Cardiac muscle cell (in vitro differentiated cells and primary cell): Measurements from ENCODE around the gene MAFF. TPM values are rescaled to one million over a fixed set of nuclear protein-coding genes. Genes with fewer than 3 reads are reported as not detected.

ENCODE experiments used
- DNase-seq, 2 donors: peaks; one replicate each; pipeline versions ENCODE4 v3.0.0 to v3.0.0-alpha.2; 2010 to 2017; ENCODE audit warnings: low read depth in 1 of 2, low spot score in 1 of 2
- H3K27ac ChIP-seq: fragments of 200-600 bp; sonication (generic); 2 replicates; pipeline ENCODE4 v1.5.1; 2016
- H3K27me3 ChIP-seq: fragments of 200-600 bp; sonication (generic); 2 replicates; pipeline ENCODE4 v1.6.0; 2016; ENCODE audit warnings: control low read depth
- H3K36me3 ChIP-seq: fragments of 200-600 bp; sonication (generic); 2 replicates; pipeline ENCODE4 v1.5.1; 2016; ENCODE audit warnings: control low read depth
- H3K4me1 ChIP-seq: fragments of 200-600 bp; sonication (generic); 2 replicates; pipeline ENCODE4 v1.8.1; 2017; ENCODE audit warnings: low read depth, mild to moderate bottlenecking, mixed run types
- H3K4me3 ChIP-seq: fragments of 200-600 bp; sonication (generic); 2 replicates; pipeline ENCODE4 v1.5.1; 2016; ENCODE audit warnings: mild to moderate bottlenecking
- H3K9me3 ChIP-seq: fragments of 200-600 bp; sonication (generic); 2 replicates; pipeline ENCODE4 v1.5.1; 2017; ENCODE audit warnings: low read depth, mild to moderate bottlenecking, control low read depth
- CTCF ChIP-seq: IDR thresholded peaks from 2 replicates; pipeline ENCODE4 v1.5.1; 2012; ENCODE audit warnings: low read depth, mild to moderate bottlenecking, low read length
- polyA plus RNA-seq: library from polyadenylated mRNA; unstranded; fragments of >200 nt; fragmentation: Nextera tagmentation; extraction: Ambion mirVana; gene quantifications from 2 replicates; pipeline ENCODE4 v1.2.1, GENCODE V29; 2016
- total RNA-seq: library from RNA; depleted of rRNA; stranded (reverse); fragments of >200 nt; gene quantifications from 2 replicates; pipeline ENCODE4 v1.2.3, GENCODE V29; 2016

The MAFF gene
- total and polyA plus RNA-seq, 2 experiments from 2014 or later = 4.1 to 4.3 TPM

GRCh38 chr22:38246692-38247091 is 44.9 kb downstream of the MAFF start:
- Histone ChIP-seq H3K27ac (no peak overlapping the region), H3K9me3 (no peaks in the 10 kb centered on the region), H3K4me3 (no peak overlapping the region), H3K27me3 (no peaks in the 10 kb centered on the region), H3K4me1 (peaks cover 3% of the 10 kb centered on the region), H3K36me3 (peaks cover 2% of the 10 kb centered on the region)
- no peak for DNase-seq
- no peak for TF ChIP-seq CTCF

GRCh38 chr22:38247713-38248112 is 45.9 kb downstream of the MAFF start:
- peaks cover 3% of the 10 kb centered on the region for H3K4me1 ChIP-seq
- no peak for TF ChIP-seq CTCF
- no peak for DNase-seq
- H3K9me3 ChIP-seq = no peaks in the 10 kb centered on the region
- no peak overlapping the region for H3K27ac ChIP-seq
- no peak overlapping the region for H3K4me3 ChIP-seq
- H3K36me3 ChIP-seq = peaks cover 2% of the 10 kb centered on the region
- no peaks in the 10 kb centered on the region for H3K27me3 ChIP-seq

- no peak for DNase-seq
- Histone ChIP-seq H3K27ac (no peak overlapping the region), H3K27me3 (no peaks in the 10 kb centered on the region), H3K4me3 (no peak overlapping the region), H3K9me3 (no peaks in the 10 kb centered on the region), H3K36me3 (peaks cover 2% of the 10 kb centered on the region), H3K4me1 (peaks cover 3% of the 10 kb centered on the region)
- no peak for TF ChIP-seq CTCF
Observed at GRCh38 chr22:38248280-38248679, 46.5 kb downstream of the MAFF start.

- Histone ChIP-seq H3K36me3 (peaks cover 2% of the 10 kb centered on the region), H3K27ac (no peak overlapping the region), H3K9me3 (no peaks in the 10 kb centered on the region), H3K4me3 (no peak overlapping the region), H3K27me3 (no peaks in the 10 kb centered on the region), H3K4me1 (peaks cover 3% of the 10 kb centered on the region)
- TF ChIP-seq CTCF = no peak
- DNase-seq = no peak
Observed at GRCh38 chr22:38249301-38249700, 47.5 kb downstream of the MAFF start.

- H3K27ac ChIP-seq = peak overlapping the region; percentile 43
- H3K4me3 ChIP-seq = no peak overlapping the region
Observed at GRCh38 chr22:38249803-38250642, 48.2 kb downstream of the MAFF start.

More at GRCh38 chr22:38249803-38250642, 48.2 kb downstream of the MAFF start:
- Histone ChIP-seq H3K27me3 (no peaks in the 10 kb centered on the region), H3K4me1 (peaks cover 3% of the 10 kb centered on the region), H3K36me3 (peaks cover 2% of the 10 kb centered on the region), H3K9me3 (no peaks in the 10 kb centered on the region)
- TF ChIP-seq CTCF = no peak
- DNase-seq = no peak
